NCI-H510A treated with DMSO at 0.1 percent for 48 hours (cell line): ENCODE data around the gene KXD1.
A peak's percentile ranks its signal among the peaks of the same experiment; 100 is the strongest.
"Not testable (repeated sequence)": the region's sequence is repeated elsewhere in the genome, so short reads cannot be mapped to it uniquely, and the experiment has no call there.

Source experiments
- DNase-seq: peaks from one replicate; lab custom pipeline; 2025; lab: John Stamatoyannopoulos, UW

Gene KXD1, protein sequence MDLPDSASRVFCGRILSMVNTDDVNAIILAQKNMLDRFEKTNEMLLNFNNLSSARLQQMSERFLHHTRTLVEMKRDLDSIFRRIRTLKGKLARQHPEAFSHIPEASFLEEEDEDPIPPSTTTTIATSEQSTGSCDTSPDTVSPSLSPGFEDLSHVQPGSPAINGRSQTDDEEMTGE

DNA sequence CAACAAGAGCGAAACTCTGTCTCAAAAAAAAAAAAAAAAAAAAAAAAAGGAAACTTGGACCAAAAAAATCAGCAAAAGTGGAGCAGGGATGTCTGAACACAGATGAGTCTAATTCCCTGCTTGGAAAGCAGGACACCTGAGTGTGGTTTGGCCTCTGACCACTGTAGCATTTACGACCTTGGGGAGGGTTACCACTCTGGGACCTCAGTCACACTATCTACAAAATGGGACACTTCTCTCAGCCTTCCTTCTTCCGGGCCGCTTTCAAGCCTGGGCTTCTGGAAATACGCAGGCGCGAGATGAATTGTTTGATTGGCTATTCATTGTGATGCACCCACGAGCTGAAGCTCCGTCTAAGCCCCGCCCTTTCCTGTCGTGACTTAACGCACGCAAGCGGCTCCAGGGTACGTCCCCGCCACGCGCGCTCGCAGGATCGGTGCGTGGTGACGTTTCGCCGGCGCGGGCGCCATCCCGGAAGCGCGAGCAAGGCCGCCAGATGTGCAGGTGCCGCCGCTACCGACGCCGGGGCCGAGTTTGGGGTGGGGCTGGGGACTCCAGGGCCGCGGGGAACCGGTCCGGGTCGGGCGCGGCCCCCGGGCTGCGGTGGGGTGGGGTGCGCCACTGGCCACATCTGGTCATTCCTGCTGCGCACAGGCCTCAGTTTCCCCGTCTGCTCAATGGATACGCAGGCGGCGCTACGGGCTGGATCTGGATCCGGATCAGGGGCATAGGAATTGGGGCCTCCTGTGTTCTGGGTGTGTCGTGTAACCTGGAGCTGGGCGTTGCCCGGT is at the start of gene KXD1:
KXD1 (plus strand) TSS at position 460 of the 791 bp plus-strand sequence. CDS start 4,187 bp downstream, outside the sequence.
- DNase-seq, result peak; percentile 90

DNA sequence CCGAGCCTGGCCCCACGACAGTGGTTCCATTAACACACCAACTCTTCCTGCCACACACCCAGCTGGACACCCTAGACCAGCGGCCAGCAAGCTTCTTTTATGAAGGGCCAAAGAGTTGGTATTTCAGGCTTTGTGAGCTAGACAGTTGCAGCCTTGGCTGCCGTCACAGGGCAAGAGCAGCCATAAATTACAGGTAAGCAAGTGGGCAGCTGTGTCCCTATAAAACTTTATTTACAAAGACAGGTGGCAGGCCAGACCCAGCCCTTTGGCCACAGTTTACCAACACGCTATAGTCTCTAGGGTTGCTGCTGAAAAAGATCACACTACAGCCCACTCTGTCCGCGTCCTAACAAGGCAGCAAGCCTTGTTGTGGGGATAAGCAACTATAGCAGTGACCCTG is 49.1 kb upstream of the KXD1 start:
- DNase-seq, result no peak

DNA sequence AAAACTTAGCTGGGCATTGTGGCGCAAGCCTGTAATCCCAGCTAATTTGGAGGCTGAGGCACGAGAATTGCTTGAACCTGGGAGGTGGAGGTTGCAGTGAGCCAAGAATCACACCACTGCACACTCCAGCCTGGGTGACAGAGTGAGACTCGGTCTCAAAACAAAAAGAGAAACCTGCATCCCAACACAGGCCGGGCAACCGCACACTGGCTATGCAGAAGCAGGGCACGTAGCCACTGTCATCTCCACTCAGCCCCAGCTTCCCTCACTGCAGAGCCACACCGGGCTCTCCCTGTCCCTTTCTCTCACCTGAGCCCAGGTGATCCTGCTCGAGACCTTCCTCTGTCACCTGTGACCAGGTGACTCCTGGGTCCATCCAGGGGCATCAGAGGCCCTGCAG is 47.5 kb upstream of the KXD1 start:
- no peak for DNase-seq

DNA sequence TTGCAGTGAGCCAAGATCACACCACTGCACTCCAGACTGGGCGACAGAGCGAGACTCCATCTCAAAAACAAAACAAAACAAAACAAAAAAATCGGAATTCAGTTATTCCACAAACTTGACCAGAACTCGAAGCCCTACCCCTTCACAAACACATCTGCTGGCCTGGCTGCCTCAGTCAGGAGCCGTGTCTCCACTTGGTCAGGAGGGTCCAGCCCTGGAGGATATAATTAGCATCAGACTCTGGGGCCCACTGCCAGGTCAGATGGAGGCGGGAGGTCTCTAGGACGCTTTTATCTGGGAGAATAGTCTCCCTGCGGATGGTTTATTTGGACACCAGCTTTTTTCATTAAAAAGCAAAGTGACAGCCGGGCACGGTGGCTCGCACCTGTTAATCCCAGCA is 43.8 kb upstream of the KXD1 start:
- no peak for DNase-seq

GRCh38 chr19:18514800-18515682 is 42.6 kb upstream of the KXD1 start:
- peak; percentile 72 for DNase-seq

DNA sequence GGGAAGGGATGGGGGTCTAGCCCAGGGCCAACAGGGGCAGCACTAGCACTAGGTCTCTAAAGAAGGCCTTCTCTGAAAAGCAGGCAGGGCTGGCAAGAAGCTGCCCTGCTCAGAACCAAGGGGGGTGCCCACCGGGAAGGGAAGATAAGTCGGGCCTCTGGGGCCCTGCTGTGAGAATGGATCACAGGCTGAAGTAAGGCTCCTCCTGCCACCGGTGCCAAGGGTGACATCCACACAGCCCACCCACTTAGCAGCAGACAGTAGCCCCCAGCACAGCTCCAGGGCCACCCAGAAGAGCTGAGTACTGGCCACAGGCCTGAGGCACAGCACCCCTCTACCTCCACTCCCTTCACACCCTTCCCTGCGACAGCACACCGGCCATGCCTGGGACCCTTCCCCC is 41.7 kb upstream of the KXD1 start:
- DNase-seq, result no peak

DNA sequence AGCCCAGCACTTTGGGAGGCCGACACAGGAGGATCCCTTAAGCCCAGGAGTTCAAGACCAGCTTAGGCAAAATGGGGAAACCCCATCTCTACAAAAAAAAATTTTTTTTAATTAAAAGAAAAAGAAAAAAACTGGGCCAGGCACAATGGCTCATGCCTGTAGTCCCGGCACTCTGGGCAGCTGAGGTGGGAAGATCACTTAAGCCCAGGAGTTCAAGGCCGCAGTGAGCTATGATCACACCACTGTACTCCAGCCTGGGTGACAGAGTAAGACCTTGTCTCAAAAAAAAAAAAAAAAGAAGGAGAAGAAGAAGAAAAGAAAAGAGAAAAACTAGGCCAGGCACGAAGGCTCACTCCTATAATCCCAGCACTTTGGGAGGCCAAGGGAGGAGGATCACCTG is 40.1 kb upstream of the KXD1 start:
- DNase-seq, result no peak

DNA sequence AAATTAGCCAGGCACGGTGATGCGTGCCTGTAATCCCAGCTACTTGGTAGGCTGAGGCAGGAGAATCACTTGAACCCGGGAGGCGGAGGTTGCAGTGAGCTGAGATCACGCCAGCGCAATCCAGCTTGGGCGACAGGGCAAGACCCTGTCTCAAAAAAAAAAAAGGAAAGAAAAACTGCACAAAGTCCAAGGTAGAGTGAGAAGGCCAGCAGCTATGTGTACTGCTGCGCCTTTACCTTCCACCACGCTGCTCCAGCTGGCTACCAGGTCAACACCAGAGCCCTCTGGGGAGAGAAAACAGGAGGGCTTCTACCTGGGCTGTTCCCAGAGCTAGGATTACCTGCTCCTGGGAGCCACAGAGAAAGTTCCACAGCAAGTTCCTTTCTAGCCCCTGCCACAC is 39.0 kb upstream of the KXD1 start:
- DNase-seq, result no peak

DNA sequence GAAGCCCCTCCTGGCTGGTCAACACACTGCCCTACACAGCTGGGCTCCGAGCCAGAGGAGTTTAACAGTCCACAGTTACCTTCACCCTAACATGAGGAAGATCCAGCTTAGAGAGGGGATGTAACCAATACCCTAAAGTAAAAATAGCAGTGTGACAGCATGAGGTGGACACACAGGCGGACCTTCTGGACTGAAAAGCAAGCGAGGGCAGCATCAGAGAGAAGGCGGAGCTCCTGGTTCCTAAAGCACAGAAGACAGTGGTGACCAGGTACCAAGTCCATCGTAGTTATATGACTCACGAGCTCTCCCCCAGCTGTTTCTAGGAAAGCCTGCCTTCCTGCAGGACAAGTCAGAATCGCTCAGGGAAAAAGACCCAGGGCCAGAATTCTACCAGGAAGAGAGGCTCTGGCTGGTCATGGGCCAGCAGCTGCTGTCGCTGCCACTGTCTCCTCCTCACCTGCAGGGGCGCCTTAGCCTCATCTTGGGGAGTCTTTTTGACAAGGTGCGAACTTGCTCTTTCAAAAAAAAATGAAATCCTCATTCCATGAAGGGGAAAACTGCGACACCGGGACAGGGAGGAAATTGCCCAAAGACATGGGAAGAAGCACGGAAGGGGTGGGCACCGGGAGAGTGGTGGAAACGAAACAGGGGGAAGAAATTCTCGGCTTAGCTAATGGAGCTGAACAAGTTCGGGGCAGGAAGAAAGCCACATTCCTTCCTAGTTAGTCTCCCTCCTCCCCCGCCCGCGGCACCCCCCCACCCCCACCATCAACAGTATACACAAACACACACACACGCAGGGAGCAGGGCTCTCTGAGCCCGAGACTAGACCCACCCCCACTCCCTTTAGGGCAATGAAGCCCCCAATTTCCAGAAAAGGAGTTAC is 37.5 kb upstream of the KXD1 start:
- DNase-seq, result peak; percentile 13

DNA sequence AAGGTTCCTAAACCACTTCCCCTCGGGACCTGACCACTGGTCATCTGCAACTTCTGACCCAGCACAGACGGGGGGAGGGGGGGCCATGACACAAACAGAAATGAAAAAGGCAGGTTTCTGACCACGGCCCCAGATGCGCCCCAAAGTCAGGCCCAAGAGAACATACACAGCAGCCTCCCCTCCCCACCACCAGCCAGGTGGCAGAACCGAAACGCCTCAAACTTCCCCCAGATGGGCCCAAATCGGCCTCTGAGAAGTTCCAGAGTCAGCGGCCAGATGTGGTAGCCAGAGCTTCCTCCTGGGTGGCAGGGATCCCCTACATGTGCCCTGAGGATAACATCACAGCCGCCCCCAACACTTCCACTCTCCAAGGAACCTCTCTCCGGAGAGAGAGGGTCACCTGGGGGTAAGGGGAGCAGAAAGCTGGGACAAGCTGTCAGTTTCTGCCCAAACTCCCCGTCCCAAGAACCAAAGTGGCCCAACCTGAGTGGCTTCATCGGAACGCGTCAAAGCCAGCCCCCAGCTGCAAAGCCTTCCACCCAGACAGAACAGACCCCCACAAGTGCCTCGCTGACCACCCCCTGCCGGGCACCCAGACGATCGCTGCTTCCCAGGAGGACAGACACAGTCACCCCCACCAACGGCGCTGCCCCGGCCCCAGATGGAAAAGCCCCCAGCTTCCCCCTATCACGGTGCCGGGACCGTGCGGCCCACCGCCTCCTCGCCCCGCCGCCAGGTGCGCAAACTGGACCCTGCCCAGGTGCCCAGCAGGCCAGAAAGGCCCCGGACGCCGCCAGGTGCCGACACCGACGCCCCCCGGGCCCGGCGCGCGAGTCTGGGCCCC is 36.6 kb upstream of the KXD1 start:
- DNase-seq, result no peak

GRCh38 chr19:18521692-18522123 is 36.0 kb upstream of the KXD1 start, which contains the start of gene ELL:
ELL (minus strand) TSS chr19:18522070; CDS start chr19:18522055, 15 bp downstream.
- DNase-seq, result no peak

GRCh38 chr19:18522124-18522861 is 35.4 kb upstream of the KXD1 start:
- peak; percentile 98 for DNase-seq

- DNase-seq, result not testable (repeated sequence)
Measured at GRCh38 chr19:18522862-18523440, 34.7 kb upstream of the KXD1 start.

DNA sequence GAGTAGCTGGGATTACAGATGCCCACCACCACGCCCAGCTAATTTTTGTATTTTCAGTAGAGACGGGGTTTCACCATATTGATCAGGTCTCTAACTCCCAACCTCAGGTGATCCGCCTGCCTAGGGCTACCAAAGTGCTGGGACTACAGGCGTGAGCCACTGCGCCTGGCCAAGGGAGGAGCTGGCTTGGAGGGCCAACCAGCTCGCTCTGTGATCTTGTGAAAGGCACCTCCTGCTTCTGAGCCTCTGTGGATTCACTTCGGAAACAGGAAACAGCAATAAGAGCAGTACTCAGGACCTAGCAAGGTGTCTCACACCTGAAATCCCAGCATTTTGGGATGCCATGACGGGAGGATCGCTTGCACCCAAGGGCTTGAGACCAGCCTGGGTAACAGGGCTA is 33.8 kb upstream of the KXD1 start:
- DNase-seq, result peak; percentile 4

- DNase-seq, result no peak
Measured at GRCh38 chr19:18526316-18526715, 31.4 kb upstream of the KXD1 start.

- DNase-seq, result no peak
Measured at GRCh38 chr19:18529782-18530181, 27.9 kb upstream of the KXD1 start.

DNA sequence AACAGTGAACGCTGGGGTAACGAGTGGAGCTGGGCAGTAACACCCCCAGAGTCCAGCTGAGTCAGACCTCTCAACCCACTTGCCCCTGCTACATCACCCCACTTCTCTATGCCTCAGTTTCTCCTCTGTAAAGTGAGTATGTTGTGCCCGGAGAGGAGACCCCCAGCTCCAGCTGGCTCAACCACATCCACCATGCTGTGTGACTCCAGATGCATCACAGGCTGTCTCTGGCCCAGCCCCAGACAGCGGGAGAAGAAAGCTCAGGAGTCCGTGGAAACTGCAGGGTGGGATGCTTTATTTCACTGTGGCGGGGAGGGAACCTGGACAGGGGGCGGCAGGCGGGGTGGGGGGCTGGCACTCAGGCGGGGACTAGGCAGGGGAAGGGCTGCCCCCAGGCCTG is 26.2 kb upstream of the KXD1 start:
- no peak for DNase-seq

DNA sequence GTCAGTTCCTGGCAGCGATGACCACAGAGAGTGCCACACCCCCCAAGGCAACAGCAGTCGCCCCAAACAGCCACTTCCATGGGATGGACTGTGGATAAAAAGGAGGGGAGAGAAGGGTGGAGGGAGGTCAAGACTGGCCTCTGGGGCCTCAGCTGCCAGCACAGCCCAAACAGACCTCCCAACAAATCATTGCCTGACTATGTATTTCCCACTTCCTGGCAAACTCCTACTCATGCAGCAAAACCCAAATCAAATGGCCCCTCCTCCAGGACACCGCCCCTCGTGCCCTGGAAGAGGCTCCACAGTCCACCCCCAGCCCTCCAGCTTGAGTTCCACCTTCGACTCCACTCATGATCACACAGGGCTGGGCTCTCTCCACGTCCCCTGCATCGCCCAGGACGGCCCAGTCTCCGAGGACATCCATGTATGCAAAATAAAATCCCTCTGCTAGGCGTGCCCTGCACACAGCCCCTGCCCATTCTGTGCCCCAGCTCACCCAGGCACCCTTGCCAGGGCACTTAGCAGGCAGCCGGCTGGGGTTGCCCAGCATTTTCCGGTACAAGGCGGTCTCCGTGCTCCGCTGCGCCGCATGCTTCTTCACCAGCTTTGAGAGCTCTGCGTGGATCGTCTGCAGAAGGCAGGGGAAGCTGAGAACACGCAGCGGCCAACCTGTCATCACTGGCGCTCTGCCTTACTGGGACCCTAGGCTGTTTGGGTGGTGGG is 25.3 kb upstream of the KXD1 start:
- DNase-seq, result no peak

- no peak for DNase-seq
Measured at GRCh38 chr19:18533058-18533457, 24.6 kb upstream of the KXD1 start.
